ENCODE results near the gene PLXNB2.

- TF ChIP-seq, protein P1, sequence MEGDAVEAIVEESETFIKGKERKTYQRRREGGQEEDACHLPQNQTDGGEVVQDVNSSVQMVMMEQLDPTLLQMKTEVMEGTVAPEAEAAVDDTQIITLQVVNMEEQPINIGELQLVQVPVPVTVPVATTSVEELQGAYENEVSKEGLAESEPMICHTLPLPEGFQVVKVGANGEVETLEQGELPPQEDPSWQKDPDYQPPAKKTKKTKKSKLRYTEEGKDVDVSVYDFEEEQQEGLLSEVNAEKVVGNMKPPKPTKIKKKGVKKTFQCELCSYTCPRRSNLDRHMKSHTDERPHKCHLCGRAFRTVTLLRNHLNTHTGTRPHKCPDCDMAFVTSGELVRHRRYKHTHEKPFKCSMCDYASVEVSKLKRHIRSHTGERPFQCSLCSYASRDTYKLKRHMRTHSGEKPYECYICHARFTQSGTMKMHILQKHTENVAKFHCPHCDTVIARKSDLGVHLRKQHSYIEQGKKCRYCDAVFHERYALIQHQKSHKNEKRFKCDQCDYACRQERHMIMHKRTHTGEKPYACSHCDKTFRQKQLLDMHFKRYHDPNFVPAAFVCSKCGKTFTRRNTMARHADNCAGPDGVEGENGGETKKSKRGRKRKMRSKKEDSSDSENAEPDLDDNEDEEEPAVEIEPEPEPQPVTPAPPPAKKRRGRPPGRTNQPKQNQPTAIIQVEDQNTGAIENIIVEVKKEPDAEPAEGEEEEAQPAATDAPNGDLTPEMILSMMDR (IDR thresholded peaks at IDR 0.05 in 2 of 3, conservative IDR thresholded peaks at IDR 0.05 in 1 of 3; ENCODE audit: borderline replicate concordance in 1 of 3, insufficient read depth in 1 of 3, low read depth in 2 of 3, low read length in 2 of 3): no peak
- TF ChIP-seq SIN3A (IDR thresholded peaks at IDR 0.05; ENCODE audit: low read depth) (no peak), EZH2 (IDR thresholded peaks at IDR 0.05) (no peak), EZH2phosphoT487 (IDR thresholded peaks at IDR 0.05; ENCODE audit: borderline replicate concordance) (no peak), EGR1 (IDR thresholded peaks at IDR 0.05; ENCODE audit: low read depth) (no peak), POLR2A (IDR thresholded peaks at IDR 0.05; ENCODE audit: borderline replicate concordance, extremely low read depth, insufficient read depth, insufficient read length) (no peak), POLR2AphosphoS5 (IDR thresholded peaks at IDR 0.05; ENCODE audit: low read depth, low read length) (no peak), JUND (IDR thresholded peaks at IDR 0.05) (no peak), ZNF274 (IDR thresholded peaks at IDR 0.05; ENCODE audit: low read depth, low read length) (no peak), ZFX (IDR thresholded peaks at IDR 0.05) (no peak), TCF7L2 (IDR thresholded peaks at IDR 0.05; ENCODE audit: borderline replicate concordance, extremely low read depth, insufficient read depth, insufficient read length) (no peak)
- TF ChIP-seq, protein P2, sequence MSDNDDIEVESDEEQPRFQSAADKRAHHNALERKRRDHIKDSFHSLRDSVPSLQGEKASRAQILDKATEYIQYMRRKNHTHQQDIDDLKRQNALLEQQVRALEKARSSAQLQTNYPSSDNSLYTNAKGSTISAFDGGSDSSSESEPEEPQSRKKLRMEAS (IDR thresholded peaks at IDR 0.05): no peak
Measured at GRCh38 chr22:50323900-50324299, 16.5 kb upstream of the PLXNB2 start.
